Neuronal stem cell (in vitro differentiated cells): ENCODE data around the gene NUDT6.
"Not testable (repeated sequence)": the region's sequence is repeated elsewhere in the genome, so short reads cannot be mapped to it uniquely, and the experiment has no call there.

Experiments
- DNase-seq: peaks from one replicate; pipeline ENCODE4 v3.0.0-alpha.2; 2013; ENCODE audit warnings: low spot score
- H2AFZ ChIP-seq: one replicate; pipeline ENCODE4 v1.6.1; 2013; ENCODE audit warnings: mild to moderate bottlenecking, low read length, inconsistent platforms
- H2AK5ac ChIP-seq: 2 replicates; pipeline ENCODE4 v1.6.1; 2013; ENCODE audit warnings: low read depth, mild to moderate bottlenecking, inconsistent platforms, low read length, moderate library complexity, mixed read lengths
- H2BK120ac ChIP-seq: 2 replicates; pipeline ENCODE4 v1.6.1; 2013; ENCODE audit warnings: low read depth, mild to moderate bottlenecking, inconsistent platforms, low read length, moderate library complexity, mixed read lengths
- H2BK12ac ChIP-seq: one replicate; pipeline ENCODE4 v1.6.1; 2013; ENCODE audit warnings: low read length, inconsistent platforms
- H2BK15ac ChIP-seq: 2 replicates; pipeline ENCODE4 v1.6.1; 2013; ENCODE audit warnings: mild to moderate bottlenecking, low read length, inconsistent platforms, mixed read lengths
- H2BK5ac ChIP-seq: one replicate; pipeline ENCODE4 v1.6.1; 2013; ENCODE audit warnings: inconsistent platforms, mild to moderate bottlenecking, low read length, moderate library complexity
- H3K14ac ChIP-seq: one replicate; pipeline ENCODE4 v1.6.1; 2013; ENCODE audit warnings: low read length, inconsistent platforms
- H3K18ac ChIP-seq: 2 replicates; pipeline ENCODE4 v1.6.1; 2013; ENCODE audit warnings: low read length, inconsistent platforms
- H3K23ac ChIP-seq: 2 replicates; pipeline ENCODE4 v1.6.1; 2013; ENCODE audit warnings: low read depth, mild to moderate bottlenecking, mixed read lengths, low read length, inconsistent platforms; ENCODE audit not compliant: poor library complexity
- H3K27ac ChIP-seq: replicated peaks from 3 replicates; pipeline ENCODE4 v1.5.1; 2013; ENCODE audit warnings: low read length, inconsistent platforms
- H3K27me3 ChIP-seq, 3 experiments: 2 replicates each; pipeline ENCODE4 v1.6.1; 2013; ENCODE audit warnings: low read length in 3 of 3, mild to moderate bottlenecking in 2 of 3, inconsistent platforms in 1 of 3, low read depth in 1 of 3, mixed read lengths in 1 of 3, moderate library complexity in 1 of 3; ENCODE audit not compliant: control insufficient read depth in 3 of 3, insufficient read depth in 3 of 3
- H3K36me3 ChIP-seq, 2 donors: replicated peaks in 1 of 2; 2 replicates each; pipeline ENCODE4 v1.6.1; 2013; ENCODE audit warnings: low read length in 2 of 2; ENCODE audit not compliant: control insufficient read depth in 2 of 2, insufficient read depth in 2 of 2
- H3K4ac ChIP-seq: 2 replicates; pipeline ENCODE4 v1.6.1; 2013; ENCODE audit warnings: inconsistent platforms, mild to moderate bottlenecking, low read length, moderate library complexity
- H3K4me1 ChIP-seq, 2 donors: 1 replicate in 1 of 2; 2 replicates in 1 of 2; pipeline ENCODE4 v1.6.1; 2013; ENCODE audit warnings: low read length in 2 of 2, low read depth in 1 of 2; ENCODE audit not compliant: control insufficient read depth in 2 of 2, insufficient read depth in 1 of 2
- H3K4me2 ChIP-seq: one replicate; pipeline ENCODE4 v1.6.1; 2013; ENCODE audit warnings: mild to moderate bottlenecking, low read length, inconsistent platforms; ENCODE audit not compliant: insufficient read depth, poor library complexity, severe bottlenecking
- H3K4me3 ChIP-seq, 2 donors: 2 replicates each; pipeline ENCODE4 v1.5.1; 2013; ENCODE audit warnings: low read length in 2 of 2, mild to moderate bottlenecking in 2 of 2, inconsistent platforms in 1 of 2, moderate library complexity in 1 of 2
- H3K79me1 ChIP-seq: one replicate; pipeline ENCODE4 v1.6.1; 2013; ENCODE audit warnings: low read depth, mild to moderate bottlenecking, inconsistent platforms, low read length, moderate library complexity
- H3K9ac ChIP-seq: one replicate; pipeline ENCODE4 v1.6.1; 2013; ENCODE audit warnings: mild to moderate bottlenecking, low read depth, low read length, inconsistent platforms; ENCODE audit not compliant: poor library complexity
- H3K9me3 ChIP-seq, 2 donors: replicated peaks in 1 of 2; 2 replicates each; pipeline versions ENCODE3 to v1.6.1; 2013; ENCODE audit warnings: low read length in 2 of 2, mild to moderate bottlenecking in 2 of 2, inconsistent platforms in 1 of 2, low read depth in 1 of 2, mixed read lengths in 1 of 2, moderate library complexity in 1 of 2; ENCODE audit not compliant: control insufficient read depth in 2 of 2, insufficient read depth in 1 of 2
- H4K8ac ChIP-seq: one replicate; pipeline ENCODE4 v1.6.1; 2013; ENCODE audit warnings: low read depth, mild to moderate bottlenecking, inconsistent platforms, low read length, moderate library complexity
- H4K91ac ChIP-seq: one replicate; pipeline ENCODE4 v1.6.1; 2013; ENCODE audit warnings: low read length, low read depth, mild to moderate bottlenecking, inconsistent platforms; ENCODE audit not compliant: poor library complexity
- WGBS, 2 donors: extraction: QIAGEN DNeasy Blood & Tissue Kit; methylation state at CpG; one replicate each; pipeline ENCODE4 v1.1.7; 2013; ENCODE audit warnings: missing lambda C conversion rate in 2 of 2, mixed read lengths in 1 of 2; ENCODE audit not compliant: insufficient read length in 2 of 2, insufficient replicate concordance in 1 of 2; ENCODE audit errors: extremely low coverage in 2 of 2; 5-methylcytosine and 5-hydroxymethylcytosine counted together

Gene NUDT6

GRCh38 chr4:122854447-122855352 lies 67.7 kb downstream of the NUDT6 start:
- Histone ChIP-seq H2BK15ac (no peak overlapping the region), H3K14ac (no peak overlapping the region), H3K4me1 (peaks cover 0 to 9% of the 10 kb centered on the region in 2 donors), H3K27ac (peak overlapping the region; percentile 2), H3K27me3 (no peaks in the 10 kb centered on the region), H3K36me3 (no peaks in the 10 kb centered on the region), H3K4ac (no peak overlapping the region), H2BK120ac (no peak overlapping the region), H2BK5ac (no peak overlapping the region), H3K4me3 (no peak overlapping the region), H4K91ac (no peak overlapping the region), H3K9ac (no peak overlapping the region), H2BK12ac (no peak overlapping the region), H2AFZ (no peak overlapping the region), H4K8ac (no peak overlapping the region), H3K79me1 (no peaks in the 10 kb centered on the region), H3K18ac (no peak overlapping the region), H3K4me2 (no peak overlapping the region), H3K23ac (no peak overlapping the region), H3K9me3 (no peaks in the 10 kb centered on the region), H2AK5ac (no peak overlapping the region)
- no CpG with 5 or more reads among the region's 10 CpGs for WGBS, 2 donors
- no peak for DNase-seq

GRCh38 chr4:122851568-122851967 lies 70.8 kb downstream of the NUDT6 start:
- Histone ChIP-seq H3K14ac (no peak overlapping the region), H2BK5ac (no peak overlapping the region), H3K18ac (no peak overlapping the region), H3K4me1 (peaks cover 0 to 7% of the 10 kb centered on the region in 2 donors), H3K27me3 (no peaks in the 10 kb centered on the region), H3K79me1 (peaks cover 7% of the 10 kb centered on the region), H3K27ac (no peak overlapping the region), H3K9me3 (peaks cover 2 to 19% of the 10 kb centered on the region in 2 donors), H2BK12ac (no peak overlapping the region), H3K9ac (no peak overlapping the region), H2BK15ac (no peak overlapping the region), H2AK5ac (no peak overlapping the region), H4K91ac (no peak overlapping the region), H3K4me2 (no peak overlapping the region), H2BK120ac (no peak overlapping the region), H2AFZ (no peak overlapping the region), H4K8ac (no peak overlapping the region), H3K36me3 (peaks cover 0 to 4% of the 10 kb centered on the region in 2 donors), H3K23ac (no peak overlapping the region), H3K4me3 (no peak overlapping the region), H3K4ac (no peak overlapping the region)
- DNase-seq, result no peak

DNA sequence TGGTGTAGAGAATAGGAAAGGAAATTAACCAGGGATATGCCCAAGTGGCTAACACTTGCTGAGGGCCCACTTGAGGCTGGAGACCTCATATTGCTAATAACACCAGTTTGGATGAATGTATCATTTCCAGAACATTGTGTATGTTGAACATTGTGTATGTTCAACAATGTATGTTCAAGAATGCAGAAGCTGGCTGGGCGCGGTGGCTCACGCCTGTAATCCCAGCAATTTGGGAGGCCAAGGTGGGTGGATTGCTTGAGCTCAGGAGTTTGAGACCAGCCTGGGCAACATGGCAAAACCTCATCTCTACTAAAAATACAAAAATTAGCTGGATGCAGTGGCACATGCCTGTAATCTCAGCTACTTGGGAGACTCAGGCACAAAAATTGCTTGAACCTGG lies 72.6 kb downstream of the NUDT6 start:
- not testable (repeated sequence) for H2AK5ac ChIP-seq, H3K9ac ChIP-seq, H3K4ac ChIP-seq, H3K4me1 ChIP-seq, H2BK5ac ChIP-seq, H4K8ac ChIP-seq, H3K79me1 ChIP-seq, H2BK15ac ChIP-seq, H3K14ac ChIP-seq, H3K18ac ChIP-seq, H2BK120ac ChIP-seq, H3K4me3 ChIP-seq, H4K91ac ChIP-seq, H3K27me3 ChIP-seq, H3K4me2 ChIP-seq, H3K36me3 ChIP-seq, H2BK12ac ChIP-seq, H3K27ac ChIP-seq, DNase-seq, H2AFZ ChIP-seq, H3K23ac ChIP-seq
- no CpG with 5 or more reads among the region's 3 CpGs for WGBS, 2 donors
- peaks cover 2 to 19% of the 10 kb centered on the region in 2 donors for H3K9me3 ChIP-seq

DNA sequence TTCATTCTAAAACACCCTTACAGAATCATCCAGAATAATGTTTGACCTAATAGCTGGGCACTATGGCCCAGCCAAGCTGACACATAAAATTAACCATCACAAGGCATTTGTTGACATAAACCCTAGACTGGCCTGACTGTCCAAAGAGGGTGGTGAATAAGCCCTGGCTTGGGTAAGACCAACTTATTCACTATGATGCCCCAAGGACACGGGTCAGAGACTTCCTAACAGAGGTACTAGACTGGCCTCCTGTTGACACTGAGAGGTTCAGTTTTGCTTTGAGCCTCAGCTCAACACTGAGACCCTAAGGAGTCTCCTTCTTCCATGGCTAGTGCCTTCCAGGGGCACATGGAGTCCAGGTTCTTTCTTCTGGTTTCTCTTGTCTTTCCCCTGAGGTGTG lies 74.5 kb downstream of the NUDT6 start:
- Histone ChIP-seq H3K14ac (no peak overlapping the region), H3K9me3 (peaks cover 2 to 19% of the 10 kb centered on the region in 2 donors), H3K36me3 (peaks cover 0 to 4% of the 10 kb centered on the region in 2 donors), H2BK12ac (no peak overlapping the region), H3K4ac (no peak overlapping the region), H3K4me2 (no peak overlapping the region), H2BK120ac (no peak overlapping the region), H3K27me3 (no peaks in the 10 kb centered on the region), H4K8ac (no peak overlapping the region), H3K79me1 (peaks cover 7% of the 10 kb centered on the region), H3K18ac (no peak overlapping the region), H4K91ac (no peak overlapping the region), H3K27ac (no peak overlapping the region), H2AFZ (no peak overlapping the region), H3K4me1 (peaks cover 0 to 2% of the 10 kb centered on the region in 2 donors), H3K23ac (no peak overlapping the region), H2AK5ac (no peak overlapping the region), H3K4me3 (no peak overlapping the region), H2BK15ac (no peak overlapping the region), H3K9ac (no peak overlapping the region), H2BK5ac (no peak overlapping the region)
- no peak for DNase-seq
- WGBS, 2 donors, result no CpG with 5 or more reads among the region's 1 CpG
